Liver (tissue), 3 donors: ENCODE measurements around the gene ACADS.

ENCODE experiments used
- FOXA1 ChIP-seq: IDR thresholded peaks from 2 replicates; pipeline ENCODE4 v1.6.1; 2016; ENCODE audit warnings: antibody characterized with exemption
- JUND ChIP-seq, 2 donors: IDR thresholded peaks; 2 replicates each; pipeline ENCODE4 v1.6.1; 2016; ENCODE audit warnings: antibody characterized with exemption in 2 of 2
- YY1 ChIP-seq: IDR thresholded peaks from 2 replicates; pipeline ENCODE4 v1.6.1; 2016; ENCODE audit warnings: antibody characterized with exemption, mild to moderate bottlenecking
- TF ChIP-seq, protein P1 (sequence below): fragments of 150-350 bp; IDR thresholded peaks from 2 replicates; pipeline ENCODE4 v1.5.1; 2017; ENCODE audit warnings: improper control_type of control experiment, low read depth, low read length; ENCODE audit not compliant: missing input control
- TF ChIP-seq, protein P2 (sequence below): IDR thresholded peaks from 2 replicates; pipeline ENCODE4 v1.6.1; 2016; ENCODE audit warnings: antibody characterized with exemption
- donor health status: healthy.
- donor health status: healthy.

DNA sequence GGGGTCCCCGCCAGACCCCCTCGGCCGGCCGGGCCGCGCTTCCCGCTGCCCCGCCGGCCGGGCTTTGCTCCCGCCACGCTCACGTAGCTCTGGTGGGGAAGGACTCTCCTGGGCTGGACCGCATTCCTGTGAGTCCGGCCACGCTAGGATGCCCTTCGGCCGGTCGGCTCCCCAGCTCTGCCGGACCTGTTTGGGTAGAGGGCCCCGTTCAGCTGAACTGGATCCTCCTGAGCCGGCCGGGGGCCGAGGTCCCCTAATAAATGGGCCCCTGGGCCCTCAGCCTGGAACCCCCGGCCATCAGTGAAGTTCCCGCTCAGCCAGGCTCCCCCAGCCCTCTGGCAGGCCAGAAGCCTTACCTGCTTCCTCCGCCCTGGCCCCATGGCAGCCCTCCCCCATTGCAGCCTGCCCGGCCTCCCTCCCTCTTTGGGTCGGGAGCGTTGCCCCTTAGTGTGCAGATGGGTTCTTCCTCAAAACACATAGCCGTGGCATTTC, 14.8 kb upstream of the ACADS start:
- no peak for TF ChIP-seq FOXA1
- TF ChIP-seq, protein P1, sequence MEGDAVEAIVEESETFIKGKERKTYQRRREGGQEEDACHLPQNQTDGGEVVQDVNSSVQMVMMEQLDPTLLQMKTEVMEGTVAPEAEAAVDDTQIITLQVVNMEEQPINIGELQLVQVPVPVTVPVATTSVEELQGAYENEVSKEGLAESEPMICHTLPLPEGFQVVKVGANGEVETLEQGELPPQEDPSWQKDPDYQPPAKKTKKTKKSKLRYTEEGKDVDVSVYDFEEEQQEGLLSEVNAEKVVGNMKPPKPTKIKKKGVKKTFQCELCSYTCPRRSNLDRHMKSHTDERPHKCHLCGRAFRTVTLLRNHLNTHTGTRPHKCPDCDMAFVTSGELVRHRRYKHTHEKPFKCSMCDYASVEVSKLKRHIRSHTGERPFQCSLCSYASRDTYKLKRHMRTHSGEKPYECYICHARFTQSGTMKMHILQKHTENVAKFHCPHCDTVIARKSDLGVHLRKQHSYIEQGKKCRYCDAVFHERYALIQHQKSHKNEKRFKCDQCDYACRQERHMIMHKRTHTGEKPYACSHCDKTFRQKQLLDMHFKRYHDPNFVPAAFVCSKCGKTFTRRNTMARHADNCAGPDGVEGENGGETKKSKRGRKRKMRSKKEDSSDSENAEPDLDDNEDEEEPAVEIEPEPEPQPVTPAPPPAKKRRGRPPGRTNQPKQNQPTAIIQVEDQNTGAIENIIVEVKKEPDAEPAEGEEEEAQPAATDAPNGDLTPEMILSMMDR = no peak
- no peak for TF ChIP-seq YY1
- TF ChIP-seq, protein P2, sequence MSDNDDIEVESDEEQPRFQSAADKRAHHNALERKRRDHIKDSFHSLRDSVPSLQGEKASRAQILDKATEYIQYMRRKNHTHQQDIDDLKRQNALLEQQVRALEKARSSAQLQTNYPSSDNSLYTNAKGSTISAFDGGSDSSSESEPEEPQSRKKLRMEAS = no peak
- no peak for TF ChIP-seq JUND (IDR thresholded peaks at IDR 0.05)
